GM23338 (cell line): Measurements from ENCODE around the gene ABHD16A. TPM values are rescaled to one million over a fixed set of nuclear protein-coding genes. Genes with fewer than 3 reads are reported as not detected.

Source experiments
- ATAC-seq: fragments of 200-7000 bp; cut with Tn5 transposase; 3 replicates; pipeline ENCODE4 v1.9.1; 2020
- DNase-seq: peaks from one replicate; pipeline ENCODE4 v3.0.0-alpha.2; 2015; ENCODE audit warnings: low spot score
- H2AFZ ChIP-seq: fragments of 200-600 bp; sonication (generic); 2 replicates; pipeline ENCODE4 v1.8.0; 2016; ENCODE audit warnings: antibody characterized with exemption, mild to moderate bottlenecking, moderate library complexity
- H3F3A ChIP-seq: fragments of 200-600 bp; sonication (generic); replicated peaks from 2 replicates; pipeline ENCODE4 v1.8.0; 2017; ENCODE audit warnings: antibody characterized with exemption, mixed run types, low read depth
- H3K27ac ChIP-seq: fragments of 200-600 bp; sonication (generic); 2 replicates; pipeline ENCODE4 v1.6.1; 2016; ENCODE audit warnings: low read depth
- H3K27me3 ChIP-seq: fragments of 200-600 bp; sonication (generic); 2 replicates; pipeline ENCODE4 v1.8.0; 2016; ENCODE audit warnings: mild to moderate bottlenecking, mixed run types, moderate library complexity; ENCODE audit not compliant: insufficient read depth
- H3K36me3 ChIP-seq: fragments of 200-600 bp; sonication (generic); 2 replicates; pipeline ENCODE4 v1.8.0; 2016; ENCODE audit warnings: mild to moderate bottlenecking; ENCODE audit not compliant: insufficient read depth
- H3K4me1 ChIP-seq: fragments of 200-600 bp; sonication (generic); 2 replicates; pipeline ENCODE4 v1.8.0; 2016; ENCODE audit warnings: mild to moderate bottlenecking, moderate library complexity; ENCODE audit not compliant: insufficient read depth
- H3K4me2 ChIP-seq: fragments of 200-600 bp; sonication (generic); 2 replicates; pipeline ENCODE4 v1.7.1; 2017; ENCODE audit warnings: mixed run types
- H3K4me3 ChIP-seq: fragments of 200-600 bp; sonication (generic); 2 replicates; pipeline ENCODE4 v1.6.1; 2016; ENCODE audit warnings: mixed run types
- H3K79me2 ChIP-seq: fragments of 200-600 bp; sonication (generic); replicated peaks from 2 replicates; pipeline ENCODE4 v1.8.0; 2017; ENCODE audit warnings: mild to moderate bottlenecking; ENCODE audit not compliant: insufficient read depth
- H3K9me2 ChIP-seq: fragments of 200-600 bp; sonication (generic); 2 replicates; pipeline ENCODE4 v1.8.0; 2017; ENCODE audit not compliant: insufficient read depth
- H4K20me1 ChIP-seq: fragments of 200-600 bp; sonication (generic); replicated peaks from 2 replicates; pipeline ENCODE4 v1.8.0; 2017; ENCODE audit warnings: mild to moderate bottlenecking; ENCODE audit not compliant: insufficient read depth
- H3K27ac Mint-ChIP-seq: 2 replicates; pipeline ENCODE4 v1.8.0; 2020; ENCODE audit warnings: inconsistent platforms, mild to moderate bottlenecking, moderate library complexity, mixed read lengths
- H3K27me3 Mint-ChIP-seq: 3 replicates; pipeline ENCODE4 v1.8.0; 2022; ENCODE audit warnings: low read depth, mild to moderate bottlenecking, moderate library complexity, mixed read lengths, inconsistent platforms; ENCODE audit not compliant: insufficient read depth, poor library complexity
- H3K36me3 Mint-ChIP-seq: 3 replicates; pipeline ENCODE4 v1.8.0; 2021; ENCODE audit warnings: low read depth, mild to moderate bottlenecking, inconsistent platforms, moderate library complexity, mixed read lengths
- H3K4me1 Mint-ChIP-seq: 3 replicates; pipeline ENCODE4 v1.8.0; 2020; ENCODE audit warnings: mild to moderate bottlenecking, inconsistent platforms, mixed read lengths
- H3K4me3 Mint-ChIP-seq: 3 replicates; pipeline ENCODE4 v1.8.0; 2021; ENCODE audit warnings: moderate library complexity, mild to moderate bottlenecking, inconsistent platforms, mixed read lengths
- H3K9me3 Mint-ChIP-seq: 3 replicates; pipeline ENCODE4 v1.8.0; 2020; ENCODE audit warnings: moderate library complexity, mild to moderate bottlenecking, inconsistent platforms, mixed read lengths
- CTCF ChIP-seq, 2 experiments: fragments of 200-600 bp in 1 of 2; sonication (generic) in 1 of 2; conservative IDR thresholded peaks; 2 replicates each; pipeline versions ENCODE4 v1.5.1 to v1.6.1; 2016 to 2017; ENCODE audit warnings: antibody characterized with exemption in 2 of 2, low read depth in 2 of 2, mild to moderate bottlenecking in 2 of 2, moderate library complexity in 1 of 2
- ETS1 ChIP-seq: IDR thresholded peaks from 2 replicates; pipeline ENCODE4 v1.6.1; 2016; ENCODE audit warnings: antibody characterized with exemption
- JUNB ChIP-seq: IDR thresholded peaks from one replicate; pipeline ENCODE4 v1.6.1; 2016; ENCODE audit warnings: antibody characterized with exemption; ENCODE audit not compliant: unreplicated experiment
- NANOG ChIP-seq: IDR thresholded peaks from 2 replicates; pipeline ENCODE4 v1.6.1; 2016; ENCODE audit warnings: antibody characterized with exemption, borderline replicate concordance
- POLR2AphosphoS5 ChIP-seq: IDR thresholded peaks from 2 replicates; pipeline ENCODE4 v1.6.1; 2016; ENCODE audit warnings: antibody characterized with exemption, low read depth
- STAT1 ChIP-seq: IDR thresholded peaks from one replicate; pipeline ENCODE4 v1.6.1; 2016; ENCODE audit warnings: antibody characterized with exemption; ENCODE audit not compliant: unreplicated experiment
- ZNF462 ChIP-seq: fragments of 250-450 bp; sonication (Bioruptor Pico); IDR thresholded peaks from 2 replicates; pipeline ENCODE4 v1.5.0; 2020; ENCODE audit warnings: mild to moderate bottlenecking, moderate library complexity
- polyA plus RNA-seq: library from polyadenylated mRNA; unstranded; fragments of >200 nt; fragmentation: Nextera tagmentation; extraction: Ambion mirVana; gene quantifications from 2 replicates; pipeline ENCODE4 v1.2.1, GENCODE V29; 2016
- total RNA-seq: library from RNA; depleted of rRNA; stranded (reverse); fragments of >200 nt; shearing (Covaris generic); gene quantifications from 2 replicates; pipeline ENCODE4 v1.2.3, GENCODE V29; 2014

ABHD16A gene
- total and polyA plus RNA-seq, 2 experiments from 2014 or later, result 26.9 to 37.0 TPM

- TF ChIP-seq JUNB (no peak), ETS1 (no peak), NANOG (no peak), POLR2AphosphoS5 (no peak)
Measured at GRCh38 chr6:31687860-31688693, 15.0 kb downstream of the ABHD16A start (continued).

- Mint-ChIP-seq H3K27ac (no peak overlapping the region), H3K4me3 (no peak overlapping the region)
- no peaks in the 10 kb centered on the region for H3K9me2 ChIP-seq
Measured at GRCh38 chr6:31687321-31687720, 15.8 kb downstream of the ABHD16A start.

More at GRCh38 chr6:31687321-31687720, 15.8 kb downstream of the ABHD16A start:
- Histone ChIP-seq H3F3A (0 out of 2 replicates have a peak, but pooled peaks cover 5% of the 10 kb centered on the region), H4K20me1 (no peaks in the 10 kb centered on the region), H3K27me3 (peaks cover 3% of the 10 kb centered on the region), H3K79me2 (no peaks in the 10 kb centered on the region), H3K36me3 (no peaks in the 10 kb centered on the region), H3K4me2 (no peak overlapping the region), H2AFZ (no peak overlapping the region), H3K4me1 (peaks cover 3% of the 10 kb centered on the region), H3K27ac (no peak overlapping the region), H3K4me3 (no peak overlapping the region)
- no peak for ATAC-seq
- H3K9me3 Mint-ChIP-seq, result no peaks in the 10 kb centered on the region
- peaks cover 4% of the 10 kb centered on the region for H3K4me1 Mint-ChIP-seq
- no peak for DNase-seq
- H3K36me3 Mint-ChIP-seq, result peaks cover 14% of the 10 kb centered on the region
- peaks cover 13% of the 10 kb centered on the region for H3K27me3 Mint-ChIP-seq
- TF ChIP-seq STAT1 (no peak), POLR2AphosphoS5 (no peak), ZNF462 (CRISPR knock-in tag) (no peak), CTCF (conservative IDR thresholded peaks at IDR 0.05; ENCODE audit: low read depth in 2 of 2) (0 out of 4 replicates have a peak, but pooled peaks of 1 of the 2 experiments have one; percentile 20)
